WTC11 (cell line): ENCODE measurements around the gene C3. TPM values are rescaled to one million over a fixed set of nuclear protein-coding genes. Genes with fewer than 3 reads are reported as not detected.
A peak's percentile ranks its signal among the peaks of the same experiment; 100 is the strongest.

Source experiments
- ATAC-seq: fragments of 200-7000 bp; cut with Tn5 transposase; 2 replicates; pipeline ENCODE4 v1.10.0; 2021; ENCODE audit warnings: mild to moderate bottlenecking, moderate library complexity
- CTCF ChIA-PET: fragments of 300-600 bp; sonication (Branson Sonifier 250); formaldehyde crosslinking; loops from one replicate; lab custom pipeline; 2021; ENCODE audit warnings: antibody characterized with exemption; lab: Charles Lee
- POLR2A ChIA-PET: fragments of 350-600 bp; sonication (Branson Sonifier 250); formaldehyde crosslinking; loops from one replicate; lab custom pipeline; 2021; ENCODE audit warnings: antibody characterized with exemption; lab: Charles Lee
- DNase-seq: peaks from one replicate; pipeline ENCODE4 v3.0.0; 2021; ENCODE audit warnings: low spot score
- H3K27ac Mint-ChIP-seq: 2 replicates; pipeline ENCODE4 v1.8.0; 2021; ENCODE audit warnings: mixed read lengths
- H3K27me3 Mint-ChIP-seq: 2 replicates; pipeline ENCODE4 v1.8.0; 2021; ENCODE audit warnings: low read depth, mild to moderate bottlenecking, moderate library complexity, mixed read lengths
- H3K36me3 Mint-ChIP-seq: 2 replicates; pipeline ENCODE4 v1.8.0; 2021; ENCODE audit warnings: mixed read lengths
- H3K4me1 Mint-ChIP-seq: 2 replicates; pipeline ENCODE4 v1.8.0; 2022; ENCODE audit warnings: mixed read lengths
- H3K4me3 Mint-ChIP-seq: 2 replicates; pipeline ENCODE4 v1.8.0; 2021; ENCODE audit warnings: mild to moderate bottlenecking, moderate library complexity, mixed read lengths
- H3K9me3 Mint-ChIP-seq: 2 replicates; pipeline ENCODE4 v1.8.0; 2021; ENCODE audit warnings: mixed read lengths
- ARID4B ChIP-seq: sonication (generic); formaldehyde crosslinking; IDR thresholded peaks from 2 replicates; pipeline ENCODE4 v1.8.0; 2023; ENCODE audit warnings: missing genetic modification reagents, mild to moderate bottlenecking, borderline replicate concordance
- E2F1 ChIP-seq: sonication (generic); formaldehyde crosslinking; IDR thresholded peaks from 2 replicates; pipeline ENCODE4 v1.8.0; 2022; ENCODE audit warnings: mild to moderate bottlenecking, missing genetic modification reagents
- E2F4 ChIP-seq: sonication (generic); formaldehyde crosslinking; IDR thresholded peaks from 2 replicates; pipeline ENCODE4 v1.8.1; 2022; ENCODE audit warnings: low read depth, mild to moderate bottlenecking, moderate library complexity, missing genetic modification reagents, borderline replicate concordance
- ETV6 ChIP-seq: sonication (generic); formaldehyde crosslinking; IDR thresholded peaks from 2 replicates; pipeline ENCODE4 v1.8.1; 2022; ENCODE audit warnings: mild to moderate bottlenecking, missing genetic modification reagents
- FOXK1 ChIP-seq: sonication (generic); formaldehyde crosslinking; IDR thresholded peaks from 2 replicates; pipeline ENCODE4 v1.8.0; 2022; ENCODE audit warnings: mild to moderate bottlenecking, moderate library complexity, missing genetic modification reagents
- FOXP4 ChIP-seq: sonication (generic); formaldehyde crosslinking; IDR thresholded peaks from 2 replicates; pipeline ENCODE4 v1.8.0; 2022; ENCODE audit warnings: mild to moderate bottlenecking, missing genetic modification reagents
- GABPB1 ChIP-seq: sonication (generic); formaldehyde crosslinking; IDR thresholded peaks from 2 replicates; pipeline ENCODE4 v1.8.1; 2023; ENCODE audit warnings: mild to moderate bottlenecking, missing genetic modification reagents
- HMGXB4 ChIP-seq: sonication (generic); formaldehyde crosslinking; IDR thresholded peaks from 2 replicates; pipeline ENCODE4 v1.8.1; 2023; ENCODE audit warnings: mild to moderate bottlenecking, moderate library complexity, missing genetic modification reagents
- IRF2 ChIP-seq: sonication (generic); formaldehyde crosslinking; IDR thresholded peaks from 2 replicates; pipeline ENCODE4 v1.8.0; 2022; ENCODE audit warnings: low read depth, missing genetic modification reagents, borderline replicate concordance
- MAX ChIP-seq: sonication (generic); formaldehyde crosslinking; IDR thresholded peaks from 2 replicates; pipeline ENCODE4 v1.8.0; 2022; ENCODE audit warnings: mild to moderate bottlenecking, missing genetic modification reagents
- NFE2L1 ChIP-seq: sonication (generic); formaldehyde crosslinking; IDR thresholded peaks from 2 replicates; pipeline ENCODE4 v1.8.1; 2023; ENCODE audit warnings: missing genetic modification reagents
- NR1H2 ChIP-seq: sonication (generic); formaldehyde crosslinking; IDR thresholded peaks from 2 replicates; pipeline ENCODE4 v1.9.0; 2021; ENCODE audit warnings: mild to moderate bottlenecking, moderate library complexity, missing genetic modification reagents
- SP1 ChIP-seq: sonication (generic); formaldehyde crosslinking; conservative IDR thresholded peaks from 2 replicates; pipeline ENCODE4 v1.8.1; 2022; ENCODE audit warnings: missing genetic modification reagents
- TEAD1 ChIP-seq: sonication (generic); formaldehyde crosslinking; IDR thresholded peaks from 2 replicates; pipeline ENCODE4 v1.8.0; 2022; ENCODE audit warnings: mild to moderate bottlenecking, missing genetic modification reagents
- TEAD4 ChIP-seq: sonication (generic); formaldehyde crosslinking; IDR thresholded peaks from 2 replicates; pipeline ENCODE4 v1.8.0; 2022; ENCODE audit warnings: mild to moderate bottlenecking, missing genetic modification reagents
- TP53 ChIP-seq: sonication (generic); formaldehyde crosslinking; IDR thresholded peaks from 2 replicates; pipeline ENCODE4 v1.8.1; 2023; ENCODE audit warnings: mild to moderate bottlenecking, missing genetic modification reagents
- USF1 ChIP-seq: sonication (generic); formaldehyde crosslinking; IDR thresholded peaks from 2 replicates; pipeline ENCODE4 v1.8.0; 2022; ENCODE audit warnings: mild to moderate bottlenecking, missing genetic modification reagents
- USF2 ChIP-seq: sonication (generic); formaldehyde crosslinking; IDR thresholded peaks from 2 replicates; pipeline ENCODE4 v1.8.1; 2023; ENCODE audit warnings: mild to moderate bottlenecking, missing genetic modification reagents, moderate library complexity
- ZNF232 ChIP-seq: sonication (generic); formaldehyde crosslinking; IDR thresholded peaks from 2 replicates; pipeline ENCODE4 v1.8.0; 2022; ENCODE audit warnings: mild to moderate bottlenecking, missing genetic modification reagents
- ZNF263 ChIP-seq: sonication (generic); formaldehyde crosslinking; IDR thresholded peaks from 2 replicates; pipeline ENCODE4 v1.8.1; 2022; ENCODE audit warnings: low read depth, mild to moderate bottlenecking, moderate library complexity, missing genetic modification reagents
- ZNF423 ChIP-seq: fragments of 250-450 bp; sonication (Bioruptor Pico); IDR thresholded peaks from 2 replicates; pipeline ENCODE4 v2.1.2; 2022; ENCODE audit warnings: mild to moderate bottlenecking, moderate library complexity
- total RNA-seq: library from RNA; stranded (reverse); gene quantifications from 3 replicates; pipeline ENCODE4 v1.2.3, GENCODE V29; 2021

Gene C3
- total RNA-seq, 1 experiment from 2014 or later = 7.0 TPM

GRCh38 chr19:6753178-6754031 lies 33.0 kb upstream of the C3 start:
- POLR2A ChIA-PET = interaction anchor here (1.7 to 3.3 kb wide), 5 partner anchors 10 to 277 kb away, joined by 6 to 40 read pairs (median 8); partner anchors contain the start of genes GPR108, SH2D3A and TRIP10
- CTCF ChIA-PET = interaction anchor here (0.6 to 3.4 kb wide), 12 partner anchors 10 to 237 kb away, joined by 3 to 31 read pairs (median 5); partner anchors contain the start of genes GPR108, SH2D3A, TNFSF9 and VAV1

More at GRCh38 chr19:6753178-6754031, 33.0 kb upstream of the C3 start:
- peak; percentile 99 for DNase-seq
- H3K4me1 Mint-ChIP-seq = peaks cover 5% of the 10 kb centered on the region; the same call in 1 of the 2 replicates
- no peaks in the 10 kb centered on the region for H3K9me3 Mint-ChIP-seq
- H3K4me3 Mint-ChIP-seq = peak overlapping the region; percentile 80
- H3K36me3 Mint-ChIP-seq = peaks cover 34% of the 10 kb centered on the region
- peak; percentile 72; the same call in 1 of the 2 replicates for TF ChIP-seq FOXK1 (CRISPR knock-in tag)
- 0 out of 2 replicates have a peak, but pooled peaks have one; percentile 28 for TF ChIP-seq TEAD4 (CRISPR knock-in tag)
- TF ChIP-seq USF1 = peak; percentile 91
- peak; percentile 65; the same call in 1 of the 2 replicates for TF ChIP-seq HMGXB4 (CRISPR knock-in tag)
- TF ChIP-seq TEAD1 = peak; percentile 88
- peak; percentile 38; the same call in 1 of the 2 replicates for TF ChIP-seq ETV6 (CRISPR knock-in tag)
- TF ChIP-seq E2F1 (CRISPR knock-in tag) = 0 out of 2 replicates have a peak, but pooled peaks have one; percentile 45
- peak; percentile 90 for TF ChIP-seq USF2
- TF ChIP-seq ZNF232 = 0 out of 2 replicates have a peak, but pooled peaks have one; percentile 37
- no peak for TF ChIP-seq TP53 (CRISPR knock-in tag)
- peak; percentile 98 for TF ChIP-seq MAX (CRISPR knock-in tag)
- no peak for TF ChIP-seq NR1H2 (CRISPR knock-in tag)
- 0 out of 2 replicates have a peak, but pooled peaks have one; percentile 49 for TF ChIP-seq ARID4B (CRISPR knock-in tag)
- no peak for TF ChIP-seq E2F4 (CRISPR knock-in tag)
- TF ChIP-seq IRF2 (CRISPR knock-in tag) = no peak
- TF ChIP-seq GABPB1 (CRISPR knock-in tag) = peak; percentile 62; the same call in 1 of the 2 replicates
- peak; percentile 15; the same call in 1 of the 2 replicates for TF ChIP-seq NFE2L1
- TF ChIP-seq ZNF423 = 0 out of 2 replicates have a peak, but pooled peaks have one; percentile 61
- no peak for TF ChIP-seq ZNF263 (CRISPR knock-in tag)
- TF ChIP-seq FOXP4 = peak; percentile 50; the same call in 1 of the 2 replicates
- TF ChIP-seq SP1 (CRISPR knock-in tag) = peak; percentile 82
- ATAC-seq = peak; percentile 93
- no peaks in the 10 kb centered on the region for H3K27me3 Mint-ChIP-seq
- peak overlapping the region; percentile 98 for H3K27ac Mint-ChIP-seq
